HG03469 (cell line): ENCODE measurements around the gene PDE6C.

Source experiments
- ATAC-seq: cut with Tn5 transposase; IDR thresholded peaks from one replicate; pipeline ENCODE4 v1.9.1; 2021; ENCODE audit warnings: mild to moderate bottlenecking, moderate library complexity, moderate number of reproducible peaks; ENCODE audit not compliant: unreplicated experiment

Gene PDE6C

GRCh38 chr10:93701866-93702209, 89.5 kb downstream of the PDE6C start:
- ATAC-seq: peak; percentile 4

DNA sequence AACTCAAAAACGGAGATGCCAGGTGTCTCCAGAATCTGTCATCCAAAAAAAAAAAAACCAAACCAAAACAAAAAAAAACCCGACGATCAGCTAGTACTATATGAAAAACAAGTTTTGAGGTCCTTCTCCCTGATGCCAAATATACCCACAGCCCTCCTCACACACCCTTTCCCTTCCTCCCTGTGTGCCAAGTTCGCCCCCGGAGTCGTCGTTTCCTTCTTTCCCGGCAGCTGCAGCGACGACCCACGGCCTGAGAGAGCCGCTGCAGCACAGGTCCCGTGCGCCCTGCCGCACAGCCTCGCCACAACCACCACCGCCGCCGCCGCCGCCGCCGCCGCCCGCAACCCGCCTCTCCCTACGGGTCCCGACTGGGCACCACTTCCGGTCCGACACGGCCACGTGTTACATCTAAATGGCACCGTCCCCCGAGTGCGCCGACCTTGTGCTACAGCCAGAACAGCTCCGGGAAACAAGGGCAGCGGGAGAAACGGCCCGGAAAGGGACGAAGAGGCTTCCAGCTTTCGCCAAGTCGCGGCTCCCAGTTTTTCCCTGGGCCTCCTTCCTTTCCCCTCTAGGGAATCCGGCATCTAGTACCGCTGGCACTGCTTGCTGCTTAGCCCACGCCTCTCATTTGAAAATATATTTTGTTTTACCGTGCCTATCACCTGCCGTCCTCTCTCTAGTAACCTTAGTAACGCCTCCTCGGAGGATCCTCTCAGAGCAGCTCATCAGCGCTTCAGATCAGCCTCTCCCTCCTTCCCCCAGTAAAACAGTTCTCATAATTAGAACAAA, 90.1 kb downstream of the PDE6C start, which contains the start of gene FRA10AC1:
FRA10AC1 (minus strand) TSS at position 383 of the 792 bp plus-strand sequence. CDS start 2,486 bp downstream, outside the sequence.
- peak; percentile 35 for ATAC-seq

DNA sequence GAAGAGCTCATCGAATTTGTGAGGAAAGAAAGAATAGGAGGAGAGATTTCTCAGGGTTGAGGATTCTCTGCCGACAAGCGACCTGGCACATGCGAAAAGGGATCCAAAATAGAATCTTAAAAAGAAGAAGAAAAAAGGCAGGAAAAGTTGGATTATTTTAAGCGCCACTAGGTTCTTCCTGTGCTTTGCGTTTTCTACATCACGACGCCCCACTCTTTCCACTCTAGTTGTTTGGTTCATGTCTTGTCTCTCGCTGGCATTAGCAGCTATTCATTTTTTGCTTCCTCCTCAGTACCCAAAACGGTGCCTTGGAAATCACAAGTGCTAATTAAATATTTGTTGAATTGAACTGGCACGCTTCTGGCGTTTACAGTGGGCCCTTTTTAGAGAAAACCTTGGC, 90.7 kb downstream of the PDE6C start:
- ATAC-seq: no peak

- no peak for ATAC-seq
Observed at GRCh38 chr10:93703841-93704240, 91.5 kb downstream of the PDE6C start.

DNA sequence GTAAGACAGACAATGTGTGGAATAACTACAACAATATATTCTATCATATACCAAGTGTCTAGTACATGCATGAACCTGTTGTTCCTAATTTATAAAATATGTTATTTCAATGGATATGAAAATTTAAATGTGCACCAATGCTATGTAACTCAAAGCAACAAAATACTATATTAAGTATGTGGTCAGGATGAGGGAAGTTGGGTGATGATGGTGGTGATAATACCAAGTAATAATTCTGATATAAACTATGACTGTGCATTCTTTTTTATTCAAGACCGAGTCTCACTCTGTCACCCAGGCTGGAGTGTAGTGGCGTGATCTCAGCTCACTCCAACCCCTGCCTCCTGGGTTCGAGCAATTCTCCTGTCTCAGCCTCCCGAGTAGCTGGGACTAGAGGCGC, 92.1 kb downstream of the PDE6C start:
- ATAC-seq: no peak

DNA sequence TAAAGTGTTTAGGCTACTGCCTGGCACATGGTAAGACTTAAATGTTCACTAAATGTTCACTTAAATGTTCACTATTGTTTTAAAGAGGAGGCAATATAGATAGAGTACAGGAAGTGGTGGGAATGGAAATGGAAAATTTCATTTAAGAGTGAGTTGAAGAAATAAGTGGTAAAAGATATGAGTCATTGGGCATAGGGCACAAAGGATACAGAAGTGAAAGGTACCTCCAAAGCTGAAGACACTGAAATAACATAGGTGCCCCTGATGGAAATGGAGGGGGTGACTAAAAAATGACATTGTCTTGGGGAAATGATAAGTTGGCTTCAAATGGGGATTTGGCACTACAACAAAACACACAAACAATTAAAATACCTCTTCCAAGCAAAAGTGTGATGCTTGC, 95.3 kb downstream of the PDE6C start:
- ATAC-seq: no peak

DNA sequence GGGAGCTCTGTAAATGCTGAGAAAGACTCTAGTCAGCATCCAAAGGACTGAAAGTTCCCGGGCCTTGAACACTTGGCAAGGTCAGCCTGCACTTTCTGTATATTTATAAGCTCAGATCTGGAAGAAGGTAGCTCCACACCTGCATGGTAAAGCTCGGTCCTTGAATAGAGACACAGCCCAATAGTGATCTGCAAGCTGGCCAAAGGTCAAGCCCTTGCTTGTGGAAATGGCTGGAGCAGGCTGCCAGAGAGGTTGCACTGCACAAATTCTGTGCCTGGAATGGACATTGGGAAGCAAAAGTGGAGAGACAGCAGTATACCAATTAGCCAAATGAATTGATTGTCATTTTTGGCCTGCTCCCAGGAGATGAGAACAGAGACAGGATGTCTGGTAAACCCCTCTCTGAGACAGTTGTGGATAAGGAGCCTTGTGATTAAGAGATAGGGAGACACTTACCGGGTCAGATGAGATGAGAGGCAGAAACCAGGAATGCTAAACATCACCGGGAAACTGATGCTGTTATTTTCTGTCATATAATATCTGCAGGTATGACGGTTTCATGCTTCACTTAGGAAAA, 98.1 kb downstream of the PDE6C start:
- ATAC-seq: no peak

DNA sequence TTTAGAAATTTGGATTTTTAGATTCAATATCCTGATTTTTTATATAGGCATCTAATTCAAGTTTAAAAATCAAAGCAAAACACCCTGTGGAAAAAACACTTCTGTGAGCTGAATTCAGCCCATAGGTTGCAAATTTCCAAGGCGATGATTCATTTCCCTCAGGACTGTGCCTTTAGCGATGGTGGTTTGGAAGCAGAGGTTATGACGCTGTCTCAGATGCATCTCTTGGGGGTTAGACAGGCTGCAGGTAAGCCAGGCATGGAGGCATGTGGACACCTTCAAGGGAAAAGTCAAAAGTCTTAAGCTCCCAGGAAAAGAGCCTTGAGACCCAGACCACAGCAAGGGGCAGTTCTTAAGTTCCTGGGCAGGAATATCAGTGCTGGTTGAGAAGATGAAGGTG, 99.6 kb downstream of the PDE6C start:
- no peak for ATAC-seq

- no peak for ATAC-seq
Observed at GRCh38 chr10:93712593-93712992, 100.3 kb downstream of the PDE6C start.

GRCh38 chr10:93715345-93715744, 103.0 kb downstream of the PDE6C start:
- ATAC-seq: peak; percentile 87
